Measurements from ENCODE around the gene VPS18.

GRCh38 chr15:40908095-40908494, 13.8 kb downstream of the VPS18 start:
- no peak for TF ChIP-seq CTCF (conservative IDR thresholded peaks at IDR 0.05)
- no peak for TF ChIP-seq EZH2 (IDR thresholded peaks at IDR 0.05; ENCODE audit: low read depth)

Data from PC-9 (cell line).